ENCODE measurements around the gene CENPVL3.

The CENPVL3 gene

DNA sequence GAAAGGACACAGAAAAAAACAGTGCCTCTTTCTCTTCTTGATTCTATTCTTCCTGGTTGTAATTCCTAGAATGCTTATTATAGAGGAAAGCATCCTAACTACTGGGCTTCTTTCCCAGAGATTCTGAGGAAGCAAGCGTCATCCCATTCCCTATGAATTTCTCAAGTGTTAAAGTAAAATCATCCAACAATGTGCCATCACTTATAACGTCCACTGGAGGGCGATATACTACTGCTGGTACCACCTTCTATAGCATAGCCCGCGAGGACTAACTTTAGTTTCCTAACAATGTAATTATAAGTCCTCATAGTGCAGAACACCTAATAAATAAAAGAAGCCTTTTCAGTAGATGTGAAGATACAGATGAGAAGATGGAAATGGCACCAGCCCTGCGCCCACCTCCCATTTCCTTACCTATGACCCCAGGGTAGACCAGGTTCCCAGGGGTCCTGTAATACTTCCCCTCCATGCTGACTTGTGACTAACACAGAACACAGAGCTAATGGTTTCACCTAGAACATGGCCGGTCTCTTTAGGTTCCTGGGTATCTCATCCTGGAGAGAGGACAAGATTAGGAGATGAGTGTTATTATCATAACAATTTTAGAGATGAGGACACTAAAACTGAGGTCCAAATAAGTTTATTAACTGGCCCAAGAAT lies 4.2 kb downstream of the CENPVL3 start:
- DNase-seq (ENCODE audit: low read depth in 1 of 2, low spot score in 1 of 2): peak in 1 of 2 experiments; percentile 10
- no peak overlapping the region for H3K27ac ChIP-seq (replicated peaks)
- H3K27me3 ChIP-seq (ENCODE audit: insufficient read depth, poor library complexity, severe bottlenecking): peaks cover 6% of the 10 kb centered on the region
- no peak for TF ChIP-seq POLR2AphosphoS5 (IDR thresholded peaks at IDR 0.05; ENCODE audit: low read depth)
- TF ChIP-seq, protein P1, sequence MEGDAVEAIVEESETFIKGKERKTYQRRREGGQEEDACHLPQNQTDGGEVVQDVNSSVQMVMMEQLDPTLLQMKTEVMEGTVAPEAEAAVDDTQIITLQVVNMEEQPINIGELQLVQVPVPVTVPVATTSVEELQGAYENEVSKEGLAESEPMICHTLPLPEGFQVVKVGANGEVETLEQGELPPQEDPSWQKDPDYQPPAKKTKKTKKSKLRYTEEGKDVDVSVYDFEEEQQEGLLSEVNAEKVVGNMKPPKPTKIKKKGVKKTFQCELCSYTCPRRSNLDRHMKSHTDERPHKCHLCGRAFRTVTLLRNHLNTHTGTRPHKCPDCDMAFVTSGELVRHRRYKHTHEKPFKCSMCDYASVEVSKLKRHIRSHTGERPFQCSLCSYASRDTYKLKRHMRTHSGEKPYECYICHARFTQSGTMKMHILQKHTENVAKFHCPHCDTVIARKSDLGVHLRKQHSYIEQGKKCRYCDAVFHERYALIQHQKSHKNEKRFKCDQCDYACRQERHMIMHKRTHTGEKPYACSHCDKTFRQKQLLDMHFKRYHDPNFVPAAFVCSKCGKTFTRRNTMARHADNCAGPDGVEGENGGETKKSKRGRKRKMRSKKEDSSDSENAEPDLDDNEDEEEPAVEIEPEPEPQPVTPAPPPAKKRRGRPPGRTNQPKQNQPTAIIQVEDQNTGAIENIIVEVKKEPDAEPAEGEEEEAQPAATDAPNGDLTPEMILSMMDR (IDR thresholded peaks at IDR 0.05; ENCODE audit: insufficient read depth, low read length): peak; percentile 31
- no peak overlapping the region for H3K4me3 ChIP-seq (replicated peaks; ENCODE audit: insufficient read depth, low read length)

DNA sequence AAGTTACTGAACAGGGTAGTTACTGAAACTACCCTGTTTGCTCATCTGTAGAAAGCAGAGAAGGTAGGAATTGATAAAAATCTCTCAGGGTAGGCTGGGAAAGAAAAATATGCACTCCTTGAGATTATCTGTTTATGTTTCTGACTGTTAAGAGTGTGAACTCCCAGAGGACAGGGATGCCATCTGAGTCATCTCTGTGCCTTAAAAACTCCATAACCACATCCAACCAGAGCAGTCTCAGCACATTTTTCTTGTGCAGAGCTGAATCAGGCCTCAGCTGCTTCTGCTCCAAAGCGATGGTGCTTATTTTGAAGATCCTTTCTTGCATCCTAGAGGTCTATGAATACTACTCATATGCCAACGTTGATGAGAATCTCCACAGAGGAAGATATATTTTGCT lies 9.9 kb downstream of the CENPVL3 start:
- TF ChIP-seq POLR2AphosphoS5 (IDR thresholded peaks at IDR 0.05; ENCODE audit: low read depth) (no peak), SPI1 (IDR thresholded peaks at IDR 0.05; ENCODE audit: borderline replicate concordance, low read depth) (no peak), GABPA (IDR thresholded peaks at IDR 0.05; ENCODE audit: low read depth) (no peak)
- TF ChIP-seq, protein P1 (IDR thresholded peaks at IDR 0.05; ENCODE audit: insufficient read depth, low read length): no peak
- TF ChIP-seq, protein P2, sequence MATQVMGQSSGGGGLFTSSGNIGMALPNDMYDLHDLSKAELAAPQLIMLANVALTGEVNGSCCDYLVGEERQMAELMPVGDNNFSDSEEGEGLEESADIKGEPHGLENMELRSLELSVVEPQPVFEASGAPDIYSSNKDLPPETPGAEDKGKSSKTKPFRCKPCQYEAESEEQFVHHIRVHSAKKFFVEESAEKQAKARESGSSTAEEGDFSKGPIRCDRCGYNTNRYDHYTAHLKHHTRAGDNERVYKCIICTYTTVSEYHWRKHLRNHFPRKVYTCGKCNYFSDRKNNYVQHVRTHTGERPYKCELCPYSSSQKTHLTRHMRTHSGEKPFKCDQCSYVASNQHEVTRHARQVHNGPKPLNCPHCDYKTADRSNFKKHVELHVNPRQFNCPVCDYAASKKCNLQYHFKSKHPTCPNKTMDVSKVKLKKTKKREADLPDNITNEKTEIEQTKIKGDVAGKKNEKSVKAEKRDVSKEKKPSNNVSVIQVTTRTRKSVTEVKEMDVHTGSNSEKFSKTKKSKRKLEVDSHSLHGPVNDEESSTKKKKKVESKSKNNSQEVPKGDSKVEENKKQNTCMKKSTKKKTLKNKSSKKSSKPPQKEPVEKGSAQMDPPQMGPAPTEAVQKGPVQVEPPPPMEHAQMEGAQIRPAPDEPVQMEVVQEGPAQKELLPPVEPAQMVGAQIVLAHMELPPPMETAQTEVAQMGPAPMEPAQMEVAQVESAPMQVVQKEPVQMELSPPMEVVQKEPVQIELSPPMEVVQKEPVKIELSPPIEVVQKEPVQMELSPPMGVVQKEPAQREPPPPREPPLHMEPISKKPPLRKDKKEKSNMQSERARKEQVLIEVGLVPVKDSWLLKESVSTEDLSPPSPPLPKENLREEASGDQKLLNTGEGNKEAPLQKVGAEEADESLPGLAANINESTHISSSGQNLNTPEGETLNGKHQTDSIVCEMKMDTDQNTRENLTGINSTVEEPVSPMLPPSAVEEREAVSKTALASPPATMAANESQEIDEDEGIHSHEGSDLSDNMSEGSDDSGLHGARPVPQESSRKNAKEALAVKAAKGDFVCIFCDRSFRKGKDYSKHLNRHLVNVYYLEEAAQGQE (IDR thresholded peaks at IDR 0.05; ENCODE audit: insufficient replicate concordance, low read depth): no peak
- H3K27me3 ChIP-seq (ENCODE audit: insufficient read depth, poor library complexity, severe bottlenecking): peaks cover 6% of the 10 kb centered on the region
- H3K4me3 ChIP-seq (replicated peaks; ENCODE audit: insufficient read depth, low read length): no peak overlapping the region

DNA sequence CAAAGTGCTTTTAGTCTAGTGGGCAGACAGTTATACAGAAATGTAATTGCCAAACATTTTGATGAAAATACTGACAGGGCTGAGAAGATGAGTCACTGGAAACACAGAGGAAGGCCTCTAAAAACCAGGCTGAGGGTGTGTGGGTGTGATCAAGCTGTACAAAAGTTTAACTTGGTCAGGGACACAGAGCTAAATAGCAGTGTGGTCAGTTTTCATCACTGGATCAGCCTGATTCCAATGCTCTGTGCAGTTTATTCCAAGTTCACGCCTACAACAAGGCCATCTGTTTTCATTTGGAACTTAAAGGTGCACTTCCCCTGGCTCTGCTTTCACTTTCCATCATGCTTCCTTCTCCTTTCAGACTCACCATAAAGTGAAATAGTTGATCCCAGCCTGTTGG lies 10.6 kb downstream of the CENPVL3 start:
- Histone ChIP-seq H3K27me3 (ENCODE audit: insufficient read depth, poor library complexity, severe bottlenecking) (peaks cover 4% of the 10 kb centered on the region), H3K4me3 (replicated peaks; ENCODE audit: insufficient read depth, low read length) (no peak overlapping the region), H3K27ac (replicated peaks) (no peak overlapping the region)
- no peak for DNase-seq (ENCODE audit: low read depth in 1 of 2, low spot score in 1 of 2)
- TF ChIP-seq, protein P2 (IDR thresholded peaks at IDR 0.05; ENCODE audit: insufficient replicate concordance, low read depth): no peak
- TF ChIP-seq POLR2AphosphoS5 (IDR thresholded peaks at IDR 0.05; ENCODE audit: low read depth): no peak

More for the DNA sequence above, 9.9 kb downstream of the CENPVL3 start:
- no peak for DNase-seq (ENCODE audit: low read depth in 1 of 2, low spot score in 1 of 2)
- H3K27ac ChIP-seq (replicated peaks): no peak overlapping the region

DNA sequence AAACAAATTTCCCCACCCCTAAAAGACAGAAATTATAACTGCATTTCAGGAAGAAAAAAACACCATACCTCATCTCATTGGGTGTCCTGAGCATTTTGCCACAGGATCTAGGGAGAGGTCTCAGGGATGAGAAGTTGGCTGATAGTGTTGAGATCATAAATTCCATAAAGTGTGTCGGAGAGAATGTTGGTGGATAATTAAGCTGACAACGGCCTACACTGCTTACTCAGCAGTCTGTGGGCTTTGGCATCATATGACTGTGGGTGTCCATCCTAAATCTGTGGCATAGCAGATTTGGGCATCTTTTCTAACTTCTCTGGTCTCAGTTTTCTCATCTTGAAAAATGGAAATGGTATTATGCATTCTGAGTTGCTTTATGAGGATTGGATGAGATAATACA lies 12.3 kb downstream of the CENPVL3 start:
- peaks cover 4% of the 10 kb centered on the region for H3K27me3 ChIP-seq (ENCODE audit: insufficient read depth, poor library complexity, severe bottlenecking)
- no peak for TF ChIP-seq SPI1 (IDR thresholded peaks at IDR 0.05; ENCODE audit: borderline replicate concordance, low read depth)
- TF ChIP-seq POLR2AphosphoS5 (IDR thresholded peaks at IDR 0.05; ENCODE audit: low read depth): no peak
- TF ChIP-seq GABPA (IDR thresholded peaks at IDR 0.05; ENCODE audit: low read depth): no peak
- no peak for DNase-seq (ENCODE audit: low read depth in 1 of 2, low spot score in 1 of 2)

DNA sequence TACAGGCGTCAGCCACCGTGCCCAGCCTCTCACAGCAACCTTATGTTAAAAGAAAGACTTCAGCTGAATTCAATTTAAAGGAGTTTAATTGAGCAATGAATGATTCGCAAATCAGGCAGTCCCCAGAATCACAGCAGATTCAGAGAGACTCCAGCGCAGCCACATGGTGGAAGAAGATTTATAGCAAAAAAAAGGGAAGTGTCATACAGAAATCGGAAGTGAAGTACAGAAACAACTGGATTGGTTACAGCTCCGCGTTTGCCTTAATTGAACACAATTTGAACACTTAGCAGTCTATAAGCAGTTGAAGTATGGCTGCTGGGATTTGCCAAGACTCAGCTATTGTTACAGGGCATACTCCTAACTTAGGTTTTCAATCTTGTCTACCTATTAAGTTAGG lies 19.8 kb downstream of the CENPVL3 start:
- TF ChIP-seq SPI1 (IDR thresholded peaks at IDR 0.05; ENCODE audit: borderline replicate concordance, low read depth): peak; percentile 87
- TF ChIP-seq, protein P2 (IDR thresholded peaks at IDR 0.05; ENCODE audit: insufficient replicate concordance, low read depth): no peak
- DNase-seq (ENCODE audit: low read depth in 1 of 2, low spot score in 1 of 2): peak in 1 of 2 experiments; percentile 2
- Histone ChIP-seq H3K27me3 (ENCODE audit: insufficient read depth, poor library complexity, severe bottlenecking) (no peaks in the 10 kb centered on the region), H3K4me3 (replicated peaks; ENCODE audit: insufficient read depth, low read length) (no peak overlapping the region), H3K27ac (replicated peaks) (no peak overlapping the region)

More for the DNA sequence above, 12.3 kb downstream of the CENPVL3 start:
- Histone ChIP-seq H3K4me3 (replicated peaks; ENCODE audit: insufficient read depth, low read length) (no peak overlapping the region), H3K27ac (replicated peaks) (no peak overlapping the region)

Data from HL-60 (cell line).